Measurements from ENCODE around the gene B3GAT1.

B3GAT1 gene

GRCh38 chr11:134406264-134407185 lies 5.5 kb downstream of the B3GAT1 start:
- Mint-ChIP-seq H3K36me3 (no peaks in the 10 kb centered on the region), H3K27ac (no peak overlapping the region), H3K4me1 (peaks cover 9% of the 10 kb centered on the region), H3K9me3 (no peaks in the 10 kb centered on the region), H3K4me3 (no peak overlapping the region), H3K27me3 (peaks cover 33% of the 10 kb centered on the region)

GRCh38 chr11:134405841-134406240 lies 6.2 kb downstream of the B3GAT1 start:
- no peak overlapping the region for H3K4me3 Mint-ChIP-seq
- peaks cover 35% of the 10 kb centered on the region for H3K27me3 Mint-ChIP-seq
- no peaks in the 10 kb centered on the region for H3K9me3 Mint-ChIP-seq
- H3K36me3 Mint-ChIP-seq, result no peaks in the 10 kb centered on the region
- peaks cover 5% of the 10 kb centered on the region for H3K4me1 Mint-ChIP-seq
- H3K27ac Mint-ChIP-seq, result no peak overlapping the region

- Mint-ChIP-seq H3K9me3 (no peaks in the 10 kb centered on the region), H3K4me3 (no peak overlapping the region), H3K27ac (peak overlapping the region; percentile 41)
These were observed 6.6 kb downstream of the B3GAT1 start for GRCh38 chr11:134405436-134405835.

GRCh38 chr11:134404575-134405341 lies 7.3 kb downstream of the B3GAT1 start:
- H3K9me3 Mint-ChIP-seq, result no peaks in the 10 kb centered on the region
- H3K27ac Mint-ChIP-seq, result no peak overlapping the region
- H3K27me3 Mint-ChIP-seq, result peaks cover 28% of the 10 kb centered on the region
- H3K4me1 Mint-ChIP-seq, result no peaks in the 10 kb centered on the region
- no peaks in the 10 kb centered on the region for H3K36me3 Mint-ChIP-seq
- no peak overlapping the region for H3K4me3 Mint-ChIP-seq

More at GRCh38 chr11:134405436-134405835, 6.6 kb downstream of the B3GAT1 start:
- Mint-ChIP-seq H3K27me3 (peaks cover 35% of the 10 kb centered on the region), H3K36me3 (no peaks in the 10 kb centered on the region), H3K4me1 (peaks cover under 1% of the 10 kb centered on the region)

- H3K9me3 Mint-ChIP-seq, result no peaks in the 10 kb centered on the region
- peaks cover 25% of the 10 kb centered on the region for H3K27me3 Mint-ChIP-seq
- H3K36me3 Mint-ChIP-seq, result no peaks in the 10 kb centered on the region
- no peak overlapping the region for H3K27ac Mint-ChIP-seq
- no peaks in the 10 kb centered on the region for H3K4me1 Mint-ChIP-seq
- no peak overlapping the region for H3K4me3 Mint-ChIP-seq
These were observed 9.1 kb downstream of the B3GAT1 start for GRCh38 chr11:134402910-134403309.

- H3K27me3 Mint-ChIP-seq, result peaks cover 18% of the 10 kb centered on the region
- H3K9me3 Mint-ChIP-seq, result no peaks in the 10 kb centered on the region
- no peaks in the 10 kb centered on the region for H3K36me3 Mint-ChIP-seq
- no peak overlapping the region for H3K4me3 Mint-ChIP-seq
- H3K4me1 Mint-ChIP-seq, result no peaks in the 10 kb centered on the region
- H3K27ac Mint-ChIP-seq, result no peak overlapping the region
These were observed 9.9 kb downstream of the B3GAT1 start for GRCh38 chr11:134401825-134402809.

- Mint-ChIP-seq H3K36me3 (no peaks in the 10 kb centered on the region), H3K4me1 (no peaks in the 10 kb centered on the region), H3K4me3 (no peak overlapping the region), H3K27ac (no peak overlapping the region), H3K9me3 (no peaks in the 10 kb centered on the region), H3K27me3 (peaks cover 15% of the 10 kb centered on the region)
These were observed 12.0 kb downstream of the B3GAT1 start for GRCh38 chr11:134399996-134400395.

GRCh38 chr11:134399293-134399654 lies 12.8 kb downstream of the B3GAT1 start:
- Mint-ChIP-seq H3K27me3 (peaks cover 13% of the 10 kb centered on the region), H3K36me3 (no peaks in the 10 kb centered on the region), H3K27ac (no peak overlapping the region), H3K9me3 (no peaks in the 10 kb centered on the region), H3K4me3 (no peak overlapping the region), H3K4me1 (no peaks in the 10 kb centered on the region)

GRCh38 chr11:134398644-134399292 lies 13.3 kb downstream of the B3GAT1 start:
- no peaks in the 10 kb centered on the region for H3K4me1 Mint-ChIP-seq
- no peaks in the 10 kb centered on the region for H3K9me3 Mint-ChIP-seq
- H3K4me3 Mint-ChIP-seq, result no peak overlapping the region
- no peaks in the 10 kb centered on the region for H3K36me3 Mint-ChIP-seq
- no peak overlapping the region for H3K27ac Mint-ChIP-seq
- H3K27me3 Mint-ChIP-seq, result peaks cover 10% of the 10 kb centered on the region

- Mint-ChIP-seq H3K4me1 (no peaks in the 10 kb centered on the region), H3K4me3 (no peak overlapping the region), H3K36me3 (no peaks in the 10 kb centered on the region), H3K27ac (no peak overlapping the region), H3K27me3 (peaks cover 10% of the 10 kb centered on the region), H3K9me3 (no peaks in the 10 kb centered on the region)
These were observed 14.0 kb downstream of the B3GAT1 start for GRCh38 chr11:134398079-134398444.

- Mint-ChIP-seq H3K4me1 (no peaks in the 10 kb centered on the region), H3K27me3 (peaks cover 10% of the 10 kb centered on the region), H3K9me3 (no peaks in the 10 kb centered on the region), H3K36me3 (no peaks in the 10 kb centered on the region), H3K4me3 (no peak overlapping the region), H3K27ac (peak overlapping the region; percentile 52)
These were observed 14.6 kb downstream of the B3GAT1 start for GRCh38 chr11:134397304-134398078.

- Mint-ChIP-seq H3K27ac (no peak overlapping the region), H3K4me1 (no peaks in the 10 kb centered on the region), H3K36me3 (no peaks in the 10 kb centered on the region), H3K4me3 (no peak overlapping the region), H3K9me3 (no peaks in the 10 kb centered on the region), H3K27me3 (peaks cover 3% of the 10 kb centered on the region)
These were observed 17.0 kb downstream of the B3GAT1 start for GRCh38 chr11:134395002-134395401.

- H3K27ac Mint-ChIP-seq, result no peak overlapping the region
- no peak overlapping the region for H3K4me3 Mint-ChIP-seq
- peaks cover 3% of the 10 kb centered on the region for H3K27me3 Mint-ChIP-seq
- no peaks in the 10 kb centered on the region for H3K4me1 Mint-ChIP-seq
- H3K9me3 Mint-ChIP-seq, result no peaks in the 10 kb centered on the region
- H3K36me3 Mint-ChIP-seq, result no peaks in the 10 kb centered on the region
These were observed 17.7 kb downstream of the B3GAT1 start for GRCh38 chr11:134394311-134394710.

GRCh38 chr11:134393638-134394037 lies 18.4 kb downstream of the B3GAT1 start:
- H3K9me3 Mint-ChIP-seq, result no peaks in the 10 kb centered on the region
- no peak overlapping the region for H3K4me3 Mint-ChIP-seq
- no peaks in the 10 kb centered on the region for H3K4me1 Mint-ChIP-seq
- no peaks in the 10 kb centered on the region for H3K36me3 Mint-ChIP-seq
- H3K27ac Mint-ChIP-seq, result no peak overlapping the region
- peaks cover 3% of the 10 kb centered on the region for H3K27me3 Mint-ChIP-seq

All from activated naive CD4-positive, alpha-beta T cell treated with anti-CD3 and anti-CD28 coated beads, Interleukin-2, amount 50 U/mL, for 24 hours (primary cell).